Fibroblast of lung (primary cell): ENCODE results near the gene C1QBP.

ENCODE experiments used
- EZH2 ChIP-seq: IDR thresholded peaks from 2 replicates; pipeline ENCODE4 v1.5.1; 2012; ENCODE audit warnings: low read length, control low read depth, mild to moderate bottlenecking; ENCODE audit errors: missing control alignments
- TF ChIP-seq, protein P1 (sequence below), 2 donors: IDR thresholded peaks in 1 of 2; conservative IDR thresholded peaks in 1 of 2; 1 replicate in 1 of 2; 2 replicates in 1 of 2; pipeline ENCODE4 v1.5.1; 2011 to 2012; ENCODE audit warnings: low read length in 2 of 2, control low read depth in 1 of 2, inconsistent platforms in 1 of 2, low read depth in 1 of 2, mild to moderate bottlenecking in 1 of 2

- TF ChIP-seq, protein P1, sequence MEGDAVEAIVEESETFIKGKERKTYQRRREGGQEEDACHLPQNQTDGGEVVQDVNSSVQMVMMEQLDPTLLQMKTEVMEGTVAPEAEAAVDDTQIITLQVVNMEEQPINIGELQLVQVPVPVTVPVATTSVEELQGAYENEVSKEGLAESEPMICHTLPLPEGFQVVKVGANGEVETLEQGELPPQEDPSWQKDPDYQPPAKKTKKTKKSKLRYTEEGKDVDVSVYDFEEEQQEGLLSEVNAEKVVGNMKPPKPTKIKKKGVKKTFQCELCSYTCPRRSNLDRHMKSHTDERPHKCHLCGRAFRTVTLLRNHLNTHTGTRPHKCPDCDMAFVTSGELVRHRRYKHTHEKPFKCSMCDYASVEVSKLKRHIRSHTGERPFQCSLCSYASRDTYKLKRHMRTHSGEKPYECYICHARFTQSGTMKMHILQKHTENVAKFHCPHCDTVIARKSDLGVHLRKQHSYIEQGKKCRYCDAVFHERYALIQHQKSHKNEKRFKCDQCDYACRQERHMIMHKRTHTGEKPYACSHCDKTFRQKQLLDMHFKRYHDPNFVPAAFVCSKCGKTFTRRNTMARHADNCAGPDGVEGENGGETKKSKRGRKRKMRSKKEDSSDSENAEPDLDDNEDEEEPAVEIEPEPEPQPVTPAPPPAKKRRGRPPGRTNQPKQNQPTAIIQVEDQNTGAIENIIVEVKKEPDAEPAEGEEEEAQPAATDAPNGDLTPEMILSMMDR (conservative IDR thresholded peaks at IDR 0.05 in 1 of 2, IDR thresholded peaks at IDR 0.05 in 1 of 2; ENCODE audit: low read depth in 1 of 2, low read length in 2 of 2) = peak; percentile 82 to 94
- no peak for TF ChIP-seq EZH2
Observed at GRCh38 chr17:5438716-5439445, at the start of gene C1QBP.
